Endothelial cell of umbilical vein (primary cell): ENCODE data around the gene PLXDC2. TPM values are rescaled to one million over a fixed set of nuclear protein-coding genes. Genes with fewer than 3 reads are reported as not detected.

Source experiments
- BruUV-seq: library from RNA; stranded (reverse); fragments of 400-500 nt; replicated peaks from 2 replicates; lab custom pipeline; 2021; lab: Mats Ljungman, UMichigan
- CTCF ChIA-PET: fragments of 300-600, 350-600 bp; sonication (Branson Sonifier 250); formaldehyde crosslinking; loops from one replicate; lab custom pipeline; 2021; ENCODE audit warnings: antibody characterized with exemption, inconsistent platforms; lab: Charles Lee
- POLR2A ChIA-PET: fragments of 300-600, 350-600 bp; sonication (Branson Sonifier 250); formaldehyde crosslinking; loops from one replicate; lab custom pipeline; 2021; ENCODE audit warnings: antibody characterized with exemption, inconsistent platforms; lab: Charles Lee
- DNase-seq: peaks from one replicate; pipeline ENCODE4 v3.0.0-alpha.2; 2011; ENCODE audit warnings: low read depth, low spot score
- FAIRE-seq: peaks from 2 replicates; lab custom pipeline; 2011; peaks lifted over from hg19 to GRCh38; lab: Jason Lieb, UNC
- H2AFZ ChIP-seq: 2 replicates; pipeline ENCODE4 v1.6.0; 2012; ENCODE audit warnings: low read depth, low read length, control low read depth, inconsistent platforms
- H3K27ac ChIP-seq: 2 replicates; pipeline ENCODE4 v1.5.1; 2011; ENCODE audit warnings: low read depth, mild to moderate bottlenecking, control low read depth, low read length, moderate library complexity; ENCODE audit not compliant: insufficient read depth
- H3K27me3 ChIP-seq, 2 experiments: 2 replicates each; pipeline versions ENCODE4 v1.6.0 to v1.6.1; 2011; ENCODE audit warnings: low read length in 2 of 2, mixed read lengths in 1 of 2; ENCODE audit not compliant: control insufficient read depth in 2 of 2, insufficient read depth in 2 of 2
- H3K36me3 ChIP-seq, 2 experiments: 2 replicates in 1 of 2; 3 replicates in 1 of 2; pipeline ENCODE4 v1.5.1; 2011; ENCODE audit warnings: low read length in 2 of 2, mild to moderate bottlenecking in 1 of 2, moderate library complexity in 1 of 2; ENCODE audit not compliant: control insufficient read depth in 2 of 2, insufficient read depth in 2 of 2; ENCODE audit errors: extremely low read depth in 1 of 2
- H3K4me1 ChIP-seq: 3 replicates; pipeline ENCODE4 v1.5.1; 2011; ENCODE audit warnings: mild to moderate bottlenecking, low read length; ENCODE audit not compliant: control insufficient read depth, insufficient read depth; ENCODE audit errors: extremely low read depth
- H3K4me2 ChIP-seq: 2 replicates; pipeline ENCODE4 v1.6.1; 2011; ENCODE audit warnings: low read length, control low read depth, mixed read lengths; ENCODE audit not compliant: insufficient read depth
- H3K4me3 ChIP-seq, 3 experiments: fragments of 200-600 bp in 1 of 3; sonication (generic), shearing (Covaris generic) in 1 of 3; replicated peaks in 1 of 3; 2 replicates each; pipeline ENCODE4 v1.5.1; 2011 to 2016; ENCODE audit warnings: control low read depth in 3 of 3, low read length in 3 of 3, mild to moderate bottlenecking in 2 of 3, inconsistent platforms in 1 of 3, low read depth in 1 of 3, moderate library complexity in 1 of 3; ENCODE audit not compliant: insufficient read depth in 1 of 3
- H3K79me2 ChIP-seq: 2 replicates; pipeline ENCODE4 v1.6.0; 2012; ENCODE audit warnings: low read length, inconsistent platforms; ENCODE audit not compliant: control insufficient read depth, insufficient read depth
- H3K9ac ChIP-seq: replicated peaks from 2 replicates; pipeline ENCODE3; 2011; ENCODE audit warnings: low read length, control low read depth; ENCODE audit not compliant: insufficient read depth; ENCODE audit errors: extremely low read depth
- H3K9me1 ChIP-seq: replicated peaks from 3 replicates; pipeline ENCODE4 v1.6.0; 2011; ENCODE audit warnings: mild to moderate bottlenecking, low read length; ENCODE audit not compliant: control insufficient read depth, insufficient read depth; ENCODE audit errors: extremely low read depth
- H3K9me3 ChIP-seq: replicated peaks from 2 replicates; pipeline ENCODE4 v1.5.1; 2012; ENCODE audit warnings: low read length, inconsistent platforms; ENCODE audit not compliant: control insufficient read depth, insufficient read depth
- H4K20me1 ChIP-seq: replicated peaks from 2 replicates; pipeline ENCODE3; 2011; ENCODE audit warnings: mild to moderate bottlenecking, low read length; ENCODE audit not compliant: control insufficient read depth, insufficient read depth; ENCODE audit errors: extremely low read depth
- CTCF ChIP-seq, 2 donors: IDR thresholded peaks; 1 replicate in 1 of 2; 2 replicates in 1 of 2; pipeline ENCODE4 v1.5.1; 2011; ENCODE audit warnings: low read length in 2 of 2, mild to moderate bottlenecking in 2 of 2, moderate library complexity in 2 of 2, control low read depth in 1 of 2, inconsistent platforms in 1 of 2, low read depth in 1 of 2; ENCODE audit not compliant: insufficient read depth in 1 of 2; ENCODE audit errors: extremely low read depth in 1 of 2
- EZH2 ChIP-seq: IDR thresholded peaks from 2 replicates; pipeline ENCODE4 v1.6.1; 2012; ENCODE audit warnings: borderline replicate concordance, low read depth, mild to moderate bottlenecking, moderate library complexity, low read length, inconsistent platforms; ENCODE audit not compliant: severe bottlenecking
- FOS ChIP-seq: IDR thresholded peaks from 2 replicates; pipeline ENCODE4 v1.6.1; 2011; ENCODE audit warnings: mild to moderate bottlenecking, low read length, moderate library complexity, borderline replicate concordance; ENCODE audit not compliant: insufficient read depth
- GATA2 ChIP-seq: IDR thresholded peaks from 2 replicates; pipeline ENCODE4 v1.7.0; 2011; ENCODE audit warnings: low read depth, mild to moderate bottlenecking, moderate library complexity, mixed read lengths, low read length; ENCODE audit not compliant: insufficient read length, insufficient read depth
- JUN ChIP-seq: IDR thresholded peaks from 2 replicates; pipeline ENCODE4 v1.6.1; 2011; ENCODE audit warnings: borderline replicate concordance, low read depth; ENCODE audit not compliant: insufficient read length, insufficient read depth
- MYC ChIP-seq: IDR thresholded peaks from one replicate; pipeline ENCODE4 v1.6.1; 2011; ENCODE audit warnings: mild to moderate bottlenecking, low read depth, low read length
- POLR2A ChIP-seq: IDR thresholded peaks from 2 replicates; pipeline ENCODE4 v1.6.1; 2012; ENCODE audit warnings: low read depth, mild to moderate bottlenecking, control low read depth, low read length
- POLR2AphosphoS5 ChIP-seq: IDR thresholded peaks from 2 replicates; pipeline ENCODE4 v1.6.1; 2012; ENCODE audit warnings: low read depth, mild to moderate bottlenecking, control low read depth, low read length, moderate library complexity; ENCODE audit not compliant: insufficient read depth
- dilution Hi-C: fragments of 300-500 bp; cut with MboI; formaldehyde crosslinking; loops from one replicate; pipeline ENCODE4 v1.15.0; 2019; ENCODE audit warnings: low sequenced_read_pairs; ENCODE audit not compliant: extremely low pct_ligation_motif_present
- intact Hi-C: fragments of 100-400 bp; cut with micrococcal nuclease; formaldehyde crosslinking; loops from one replicate; pipeline ENCODE4 v1.10.0; 2022
- polyA plus RNA-seq, 4 experiments: library from polyadenylated mRNA; depleted of rRNA in 3 of 4; stranded (reverse) in 3 of 4; unstranded in 1 of 4; fragments of >200 nt; gene quantifications; 2 replicates each; pipeline versions ENCODE4 v1.2.1 to v1.2.3, GENCODE V29; 2011 to 2012; ENCODE audit warnings: missing spikeins in 1 of 4
- total RNA-seq: library from RNA; stranded (reverse); gene quantifications from 2 replicates; pipeline ENCODE4 v1.2.3, GENCODE V29; 2021
- TF ChIP-seq, protein P1 (sequence below): IDR thresholded peaks from 2 replicates; pipeline ENCODE4 v1.6.1; 2011; ENCODE audit not compliant: insufficient read depth, insufficient read length

PLXDC2 gene
- total and polyA plus RNA-seq, 2 donors (not counting 3 experiments of a cell fraction or from before 2014, with no cell fraction given): 0.32 to 1.2 TPM

GRCh38 chr10:19974138-19974537 lies 157.9 kb downstream of the PLXDC2 start:
- Histone ChIP-seq H3K4me2 (no peak overlapping the region), H3K9ac (no peak overlapping the region), H3K4me1 (no peaks in the 10 kb centered on the region), H3K79me2 (no peaks in the 10 kb centered on the region), H4K20me1 (no peaks in the 10 kb centered on the region), H3K9me1 (no peaks in the 10 kb centered on the region), H3K27me3 (no peaks in the 10 kb centered on the region), H3K27ac (no peak overlapping the region), H2AFZ (no peak overlapping the region), H3K36me3 (no peaks in the 10 kb centered on the region), H3K9me3 (no peaks in the 10 kb centered on the region), H3K4me3 (no peak overlapping the region)
- BruUV-seq: no TSS peak
- intact Hi-C loops (no loop called here), dilution Hi-C loops (no loop called here)
- ChIA-PET CTCF (no interaction called here), POLR2A (no interaction called here)
- no peak for TF ChIP-seq FOS
- no peak for TF ChIP-seq JUN
- TF ChIP-seq, protein P1, sequence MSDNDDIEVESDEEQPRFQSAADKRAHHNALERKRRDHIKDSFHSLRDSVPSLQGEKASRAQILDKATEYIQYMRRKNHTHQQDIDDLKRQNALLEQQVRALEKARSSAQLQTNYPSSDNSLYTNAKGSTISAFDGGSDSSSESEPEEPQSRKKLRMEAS: no peak
- TF ChIP-seq POLR2AphosphoS5: no peak
- TF ChIP-seq POLR2A: no peak
- TF ChIP-seq GATA2: no peak
- no peak for TF ChIP-seq EZH2
- TF ChIP-seq CTCF (IDR thresholded peaks at IDR 0.05; ENCODE audit: extremely low read depth in 1 of 2, insufficient read depth in 1 of 2, low read depth in 1 of 2, low read length in 2 of 2): no peak
- TF ChIP-seq MYC: no peak
- FAIRE-seq (no peak), DNase-seq (no peak)
